ENCODE data around the gene NEMP1. TPM values are rescaled to one million over a fixed set of nuclear protein-coding genes. Genes with fewer than 3 reads are reported as not detected.

The NEMP1 gene
- total and polyA plus RNA-seq, 10 of the 15 experiments (the other 5 are each of a cell fraction or from before 2014, with no cell fraction given), result 4.0 to 45.9 (median 19.8) TPM

DNA sequence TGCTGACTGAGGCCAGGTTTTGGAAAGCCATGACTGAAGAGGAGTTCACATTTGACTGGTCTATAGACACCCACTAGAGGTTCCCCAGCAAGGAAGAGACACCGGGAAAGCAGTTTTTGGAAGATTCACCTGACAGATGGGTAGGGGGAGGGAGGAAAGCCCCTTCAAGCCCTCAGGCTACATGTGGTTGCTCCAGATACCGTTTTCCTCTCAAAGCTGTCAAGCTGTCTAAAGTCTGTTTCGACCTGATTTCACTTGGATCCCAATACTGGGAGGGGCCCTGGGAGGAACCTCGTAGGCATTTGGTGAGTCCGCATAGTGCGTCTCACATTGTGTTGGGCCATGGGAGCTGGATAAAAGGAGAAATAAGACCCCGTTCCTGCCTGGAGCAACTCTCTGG is 48.0 kb upstream of the NEMP1 start:
- ChIA-PET RAD21 (ENCODE audit: unreplicated experiment) (interaction anchor here (0.6 to 1.4 kb wide), 3 partner anchors 56 to 103 kb away, joined by 3 to 4 read pairs (median 4); partner anchors contain the start of gene SHMT2), CTCF (interaction anchor here (1.1 to 9.3 kb wide), 8 partner anchors 10 to 116 kb away, joined by 3 to 159 read pairs (median 6); partner anchors contain the start of gene STAT6), POLR2A (no interaction called here), SMC1A (ENCODE audit: uncharacterized antibody, unreplicated experiment) (interaction anchor here (0.7 to 5.2 kb wide), 5 partner anchors 15 to 58 kb away, joined by 3 to 36 read pairs (median 3); partner anchors contain the start of gene STAT6)
- WGBS (ENCODE audit: insufficient coverage, insufficient replicate concordance, low lambda C conversion rate, missing lambda C conversion rate), result 53% methylated on average over 7 of the region's 7 CpGs
- intact Hi-C loops (cut with micrococcal nuclease; ENCODE audit: unreplicated experiment) (no loop called here), in situ Hi-C loops (cut with MboI) (no loop called here)
- H3K27me3 ChIP-seq (replicated peaks in 1 of 2; ENCODE audit: control insufficient read depth in 2 of 2, insufficient read depth in 2 of 2, low read length in 1 of 2), result peaks cover 2 to 5% of the 10 kb centered on the region in 2 experiments
- H3K4me3 ChIP-seq, result no peak overlapping the region
- no peak overlapping the region for H3K4me2 ChIP-seq (ENCODE audit: control insufficient read depth, insufficient read depth)
- no peak overlapping the region for H3K27ac ChIP-seq (ENCODE audit: control insufficient read depth, insufficient read depth)
- no peaks in the 10 kb centered on the region for H3K36me3 ChIP-seq (ENCODE audit: control insufficient read depth in 2 of 2, insufficient read depth in 2 of 2, low read length in 1 of 2)
- DNase-seq (ENCODE audit: low read depth, low spot score), result no peak
- no peaks in the 10 kb centered on the region for H4K20me1 ChIP-seq (ENCODE audit: control insufficient read depth, insufficient read depth)
- no peaks in the 10 kb centered on the region for H3K79me2 ChIP-seq (ENCODE audit: control insufficient read depth, insufficient read depth, low read length)
- no peak for FAIRE-seq
- no peak for ATAC-seq
- H2AFZ ChIP-seq (ENCODE audit: control insufficient read depth, low read depth, low read length), result no peak overlapping the region
- peaks cover 9% of the 10 kb centered on the region; the same call in 1 of the 2 replicates for H3K4me1 ChIP-seq (ENCODE audit: control insufficient read depth, insufficient read depth, low read length)
- H3K9me3 ChIP-seq (replicated peaks; ENCODE audit: control insufficient read depth, insufficient read depth, low read length), result peaks cover 7% of the 10 kb centered on the region
- H3K9ac ChIP-seq (ENCODE audit: control insufficient read depth, insufficient read depth, low read length), result no peak overlapping the region
- TF ChIP-seq, protein P1, sequence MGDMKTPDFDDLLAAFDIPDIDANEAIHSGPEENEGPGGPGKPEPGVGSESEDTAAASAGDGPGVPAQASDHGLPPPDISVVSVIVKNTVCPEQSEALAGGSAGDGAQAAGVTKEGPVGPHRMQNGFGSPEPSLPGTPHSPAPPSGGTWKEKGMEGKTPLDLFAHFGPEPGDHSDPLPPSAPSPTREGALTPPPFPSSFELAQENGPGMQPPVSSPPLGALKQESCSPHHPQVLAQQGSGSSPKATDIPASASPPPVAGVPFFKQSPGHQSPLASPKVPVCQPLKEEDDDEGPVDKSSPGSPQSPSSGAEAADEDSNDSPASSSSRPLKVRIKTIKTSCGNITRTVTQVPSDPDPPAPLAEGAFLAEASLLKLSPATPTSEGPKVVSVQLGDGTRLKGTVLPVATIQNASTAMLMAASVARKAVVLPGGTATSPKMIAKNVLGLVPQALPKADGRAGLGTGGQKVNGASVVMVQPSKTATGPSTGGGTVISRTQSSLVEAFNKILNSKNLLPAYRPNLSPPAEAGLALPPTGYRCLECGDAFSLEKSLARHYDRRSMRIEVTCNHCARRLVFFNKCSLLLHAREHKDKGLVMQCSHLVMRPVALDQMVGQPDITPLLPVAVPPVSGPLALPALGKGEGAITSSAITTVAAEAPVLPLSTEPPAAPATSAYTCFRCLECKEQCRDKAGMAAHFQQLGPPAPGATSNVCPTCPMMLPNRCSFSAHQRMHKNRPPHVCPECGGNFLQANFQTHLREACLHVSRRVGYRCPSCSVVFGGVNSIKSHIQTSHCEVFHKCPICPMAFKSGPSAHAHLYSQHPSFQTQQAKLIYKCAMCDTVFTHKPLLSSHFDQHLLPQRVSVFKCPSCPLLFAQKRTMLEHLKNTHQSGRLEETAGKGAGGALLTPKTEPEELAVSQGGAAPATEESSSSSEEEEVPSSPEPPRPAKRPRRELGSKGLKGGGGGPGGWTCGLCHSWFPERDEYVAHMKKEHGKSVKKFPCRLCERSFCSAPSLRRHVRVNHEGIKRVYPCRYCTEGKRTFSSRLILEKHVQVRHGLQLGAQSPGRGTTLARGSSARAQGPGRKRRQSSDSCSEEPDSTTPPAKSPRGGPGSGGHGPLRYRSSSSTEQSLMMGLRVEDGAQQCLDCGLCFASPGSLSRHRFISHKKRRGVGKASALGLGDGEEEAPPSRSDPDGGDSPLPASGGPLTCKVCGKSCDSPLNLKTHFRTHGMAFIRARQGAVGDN (IDR thresholded peaks at IDR 0.05), result no peak
- TF ChIP-seq, protein P2, sequence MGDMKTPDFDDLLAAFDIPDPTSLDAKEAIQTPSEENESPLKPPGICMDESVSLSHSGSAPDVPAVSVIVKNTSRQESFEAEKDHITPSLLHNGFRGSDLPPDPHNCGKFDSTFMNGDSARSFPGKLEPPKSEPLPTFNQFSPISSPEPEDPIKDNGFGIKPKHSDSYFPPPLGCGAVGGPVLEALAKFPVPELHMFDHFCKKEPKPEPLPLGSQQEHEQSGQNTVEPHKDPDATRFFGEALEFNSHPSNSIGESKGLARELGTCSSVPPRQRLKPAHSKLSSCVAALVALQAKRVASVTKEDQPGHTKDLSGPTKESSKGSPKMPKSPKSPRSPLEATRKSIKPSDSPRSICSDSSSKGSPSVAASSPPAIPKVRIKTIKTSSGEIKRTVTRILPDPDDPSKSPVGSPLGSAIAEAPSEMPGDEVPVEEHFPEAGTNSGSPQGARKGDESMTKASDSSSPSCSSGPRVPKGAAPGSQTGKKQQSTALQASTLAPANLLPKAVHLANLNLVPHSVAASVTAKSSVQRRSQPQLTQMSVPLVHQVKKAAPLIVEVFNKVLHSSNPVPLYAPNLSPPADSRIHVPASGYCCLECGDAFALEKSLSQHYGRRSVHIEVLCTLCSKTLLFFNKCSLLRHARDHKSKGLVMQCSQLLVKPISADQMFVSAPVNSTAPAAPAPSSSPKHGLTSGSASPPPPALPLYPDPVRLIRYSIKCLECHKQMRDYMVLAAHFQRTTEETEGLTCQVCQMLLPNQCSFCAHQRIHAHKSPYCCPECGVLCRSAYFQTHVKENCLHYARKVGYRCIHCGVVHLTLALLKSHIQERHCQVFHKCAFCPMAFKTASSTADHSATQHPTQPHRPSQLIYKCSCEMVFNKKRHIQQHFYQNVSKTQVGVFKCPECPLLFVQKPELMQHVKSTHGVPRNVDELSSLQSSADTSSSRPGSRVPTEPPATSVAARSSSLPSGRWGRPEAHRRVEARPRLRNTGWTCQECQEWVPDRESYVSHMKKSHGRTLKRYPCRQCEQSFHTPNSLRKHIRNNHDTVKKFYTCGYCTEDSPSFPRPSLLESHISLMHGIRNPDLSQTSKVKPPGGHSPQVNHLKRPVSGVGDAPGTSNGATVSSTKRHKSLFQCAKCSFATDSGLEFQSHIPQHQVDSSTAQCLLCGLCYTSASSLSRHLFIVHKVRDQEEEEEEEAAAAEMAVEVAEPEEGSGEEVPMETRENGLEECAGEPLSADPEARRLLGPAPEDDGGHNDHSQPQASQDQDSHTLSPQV (IDR thresholded peaks at IDR 0.05), result no peak
- TF ChIP-seq TAF1 (IDR thresholded peaks at IDR 0.05; ENCODE audit: borderline replicate concordance, low read depth, low read length) (no peak), GABPA (IDR thresholded peaks at IDR 0.05; ENCODE audit: low read depth) (no peak)
- TF ChIP-seq, protein P3, sequence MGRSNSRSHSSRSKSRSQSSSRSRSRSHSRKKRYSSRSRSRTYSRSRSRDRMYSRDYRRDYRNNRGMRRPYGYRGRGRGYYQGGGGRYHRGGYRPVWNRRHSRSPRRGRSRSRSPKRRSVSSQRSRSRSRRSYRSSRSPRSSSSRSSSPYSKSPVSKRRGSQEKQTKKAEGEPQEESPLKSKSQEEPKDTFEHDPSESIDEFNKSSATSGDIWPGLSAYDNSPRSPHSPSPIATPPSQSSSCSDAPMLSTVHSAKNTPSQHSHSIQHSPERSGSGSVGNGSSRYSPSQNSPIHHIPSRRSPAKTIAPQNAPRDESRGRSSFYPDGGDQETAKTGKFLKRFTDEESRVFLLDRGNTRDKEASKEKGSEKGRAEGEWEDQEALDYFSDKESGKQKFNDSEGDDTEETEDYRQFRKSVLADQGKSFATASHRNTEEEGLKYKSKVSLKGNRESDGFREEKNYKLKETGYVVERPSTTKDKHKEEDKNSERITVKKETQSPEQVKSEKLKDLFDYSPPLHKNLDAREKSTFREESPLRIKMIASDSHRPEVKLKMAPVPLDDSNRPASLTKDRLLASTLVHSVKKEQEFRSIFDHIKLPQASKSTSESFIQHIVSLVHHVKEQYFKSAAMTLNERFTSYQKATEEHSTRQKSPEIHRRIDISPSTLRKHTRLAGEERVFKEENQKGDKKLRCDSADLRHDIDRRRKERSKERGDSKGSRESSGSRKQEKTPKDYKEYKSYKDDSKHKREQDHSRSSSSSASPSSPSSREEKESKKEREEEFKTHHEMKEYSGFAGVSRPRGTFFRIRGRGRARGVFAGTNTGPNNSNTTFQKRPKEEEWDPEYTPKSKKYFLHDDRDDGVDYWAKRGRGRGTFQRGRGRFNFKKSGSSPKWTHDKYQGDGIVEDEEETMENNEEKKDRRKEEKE (IDR thresholded peaks at IDR 0.05), result no peak
- no TSS peak for BruUV-seq (replicated peaks)
